Fibroblast of mammary gland (primary cell): ENCODE results near the gene CDKAL1.
"Not testable (repeated sequence)": the region's sequence is repeated elsewhere in the genome, so short reads cannot be mapped to it uniquely, and the experiment has no call there.

Experiments used
- DNase-seq: peaks from one replicate; pipeline ENCODE4 v3.0.0-alpha.2; 2010; ENCODE audit warnings: low read depth
- H3K4me3 ChIP-seq: 2 replicates; pipeline ENCODE4 v1.5.1; 2011; ENCODE audit warnings: low read depth, mild to moderate bottlenecking, low read length, moderate library complexity; ENCODE audit not compliant: control insufficient read depth
- TF ChIP-seq, protein P1 (sequence below): conservative IDR thresholded peaks from 2 replicates; pipeline ENCODE4 v1.5.1; 2011; ENCODE audit warnings: low read depth, low read length, inconsistent platforms; ENCODE audit not compliant: control insufficient read depth, insufficient read depth

CDKAL1 gene

DNA sequence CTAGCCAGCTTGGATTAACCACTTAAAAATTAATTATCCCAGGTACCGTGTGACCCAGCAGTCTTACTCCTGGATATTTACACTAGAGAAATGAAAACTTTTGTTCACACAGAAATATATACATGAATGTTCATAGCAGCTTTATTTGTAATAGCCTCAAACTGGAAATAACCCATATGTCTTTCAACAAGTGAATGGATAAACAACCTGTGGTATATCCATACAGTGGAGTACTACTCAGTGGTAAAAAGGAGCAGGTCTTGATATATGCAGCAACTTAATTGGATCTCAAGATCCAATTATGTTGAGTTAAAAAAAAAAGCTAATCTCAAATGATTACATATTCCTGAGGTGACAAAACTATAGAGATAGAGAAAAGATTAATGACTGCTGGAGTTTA lies 381.4 kb downstream of the CDKAL1 start:
- no peak for DNase-seq
- no peak overlapping the region for H3K4me3 ChIP-seq
- TF ChIP-seq, protein P1, sequence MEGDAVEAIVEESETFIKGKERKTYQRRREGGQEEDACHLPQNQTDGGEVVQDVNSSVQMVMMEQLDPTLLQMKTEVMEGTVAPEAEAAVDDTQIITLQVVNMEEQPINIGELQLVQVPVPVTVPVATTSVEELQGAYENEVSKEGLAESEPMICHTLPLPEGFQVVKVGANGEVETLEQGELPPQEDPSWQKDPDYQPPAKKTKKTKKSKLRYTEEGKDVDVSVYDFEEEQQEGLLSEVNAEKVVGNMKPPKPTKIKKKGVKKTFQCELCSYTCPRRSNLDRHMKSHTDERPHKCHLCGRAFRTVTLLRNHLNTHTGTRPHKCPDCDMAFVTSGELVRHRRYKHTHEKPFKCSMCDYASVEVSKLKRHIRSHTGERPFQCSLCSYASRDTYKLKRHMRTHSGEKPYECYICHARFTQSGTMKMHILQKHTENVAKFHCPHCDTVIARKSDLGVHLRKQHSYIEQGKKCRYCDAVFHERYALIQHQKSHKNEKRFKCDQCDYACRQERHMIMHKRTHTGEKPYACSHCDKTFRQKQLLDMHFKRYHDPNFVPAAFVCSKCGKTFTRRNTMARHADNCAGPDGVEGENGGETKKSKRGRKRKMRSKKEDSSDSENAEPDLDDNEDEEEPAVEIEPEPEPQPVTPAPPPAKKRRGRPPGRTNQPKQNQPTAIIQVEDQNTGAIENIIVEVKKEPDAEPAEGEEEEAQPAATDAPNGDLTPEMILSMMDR: no peak

DNA sequence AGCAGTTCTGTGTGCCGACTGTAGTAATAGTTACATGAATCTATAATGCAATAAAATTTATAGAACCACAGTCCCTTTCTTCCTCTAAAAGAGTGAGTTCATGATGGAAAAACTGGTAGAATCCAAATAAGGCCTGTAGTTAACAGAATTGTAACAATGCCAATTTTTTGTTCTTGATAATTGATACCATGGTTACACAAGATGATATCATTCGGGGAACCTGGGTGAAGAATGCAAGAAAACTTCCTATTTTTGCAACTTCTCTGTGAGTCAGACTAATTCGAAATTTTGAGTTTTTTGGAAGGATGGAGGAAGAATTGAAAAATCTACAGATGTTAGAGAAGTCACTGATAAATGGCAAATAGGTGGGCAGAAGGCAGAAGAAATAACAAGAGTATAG lies 381.8 kb downstream of the CDKAL1 start:
- H3K4me3 ChIP-seq: no peak overlapping the region
- peak; percentile 90 for DNase-seq
- TF ChIP-seq, protein P1: no peak

DNA sequence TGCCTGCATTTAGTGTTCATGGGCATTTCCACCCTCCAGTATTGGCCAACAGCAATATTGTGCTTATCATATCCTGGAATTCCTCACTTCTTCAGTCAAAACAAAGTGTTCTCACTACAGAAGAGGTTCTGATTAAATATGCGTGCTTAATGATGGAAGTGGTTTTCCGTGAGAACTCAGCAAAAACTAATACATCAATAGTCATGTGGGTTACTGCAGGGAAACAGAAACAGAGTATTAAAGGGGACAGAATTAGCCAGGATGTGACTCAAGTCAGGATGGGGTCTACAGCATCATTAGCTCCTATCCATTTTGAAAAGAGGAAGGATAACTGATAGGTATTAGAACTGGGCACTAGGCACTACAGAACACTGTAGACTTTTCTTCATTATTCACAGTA lies 384.6 kb downstream of the CDKAL1 start:
- no peak overlapping the region for H3K4me3 ChIP-seq
- TF ChIP-seq, protein P1: no peak
- DNase-seq: no peak

DNA sequence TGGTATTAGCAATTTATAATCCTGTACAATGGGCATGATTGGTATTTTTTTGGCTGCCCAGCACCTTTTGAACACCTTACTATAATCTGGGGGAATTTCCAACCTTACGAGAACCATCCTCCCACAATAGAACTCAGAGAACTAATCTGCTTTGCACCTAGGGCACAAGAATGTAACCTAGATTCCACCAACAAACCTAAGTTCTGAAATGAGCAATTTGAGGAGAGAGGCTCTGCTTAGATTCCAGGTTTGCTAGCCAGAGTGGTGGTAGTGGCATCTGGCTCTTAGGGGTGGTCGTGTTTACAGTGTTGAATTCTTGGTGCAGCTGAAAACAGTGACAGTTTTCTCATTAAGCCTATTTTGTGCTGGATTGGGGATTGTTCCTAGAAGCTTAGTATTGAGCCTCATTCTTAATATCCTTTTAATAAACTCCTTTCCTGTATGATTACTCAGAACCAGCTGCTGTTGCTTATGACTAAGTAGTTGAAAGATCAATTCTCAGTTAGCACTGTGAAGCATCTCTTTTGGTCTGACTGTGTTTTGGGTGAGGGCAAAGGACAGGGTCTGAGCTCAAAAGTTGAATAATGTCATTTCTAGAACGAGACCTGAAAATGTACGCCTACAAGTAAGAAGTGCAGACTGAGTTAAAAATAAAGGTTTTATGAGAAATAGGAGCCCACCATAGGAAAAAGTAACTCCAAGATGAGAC lies 385.6 kb downstream of the CDKAL1 start:
- DNase-seq: peak; percentile 73
- TF ChIP-seq, protein P1: no peak
- H3K4me3 ChIP-seq: no peak overlapping the region

GRCh38 chr6:20921578-20921977 lies 387.3 kb downstream of the CDKAL1 start:
- DNase-seq: peak; percentile 76
- TF ChIP-seq, protein P1: no peak
- no peak overlapping the region for H3K4me3 ChIP-seq

- no peak for DNase-seq
- H3K4me3 ChIP-seq: no peak overlapping the region
- TF ChIP-seq, protein P1: no peak
These were observed 388.5 kb downstream of the CDKAL1 start for GRCh38 chr6:20922743-20923142.

DNA sequence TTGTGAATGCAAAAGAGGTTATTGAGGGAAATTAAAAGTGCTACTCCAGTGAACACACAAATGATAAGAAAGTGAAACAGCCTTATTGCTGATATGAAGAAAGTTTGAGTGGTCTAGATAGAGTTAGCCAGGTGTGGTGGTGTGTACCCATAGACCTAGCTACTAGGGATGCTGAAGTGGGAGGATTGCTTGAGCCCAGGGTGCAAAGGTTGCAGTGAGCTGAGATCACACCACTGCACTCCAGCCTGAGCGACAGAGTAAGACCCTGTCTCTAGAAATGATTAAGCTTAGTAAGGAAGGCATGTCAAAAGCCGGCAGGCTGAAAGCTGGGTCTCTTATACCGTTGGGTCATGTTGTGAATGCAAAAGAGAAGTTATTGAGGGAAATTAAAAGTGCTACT lies 389.8 kb downstream of the CDKAL1 start:
- not testable (repeated sequence) for DNase-seq, H3K4me3 ChIP-seq
